NCI-H2029 treated with DMSO at 0.1 percent for 48 hours (cell line): ENCODE results near the gene AKAP13.

Source experiments
- DNase-seq: peaks from one replicate; lab custom pipeline; 2025; lab: John Stamatoyannopoulos, UW

The AKAP13 gene

GRCh38 chr15:85672332-85673084, 292.1 kb downstream of the AKAP13 start:
- no peak for DNase-seq

- DNase-seq, result no peak
Observed at GRCh38 chr15:85673326-85673725, 292.9 kb downstream of the AKAP13 start.

GRCh38 chr15:85676342-85677098, 296.1 kb downstream of the AKAP13 start:
- no peak for DNase-seq

GRCh38 chr15:85679231-85679630, 298.8 kb downstream of the AKAP13 start:
- DNase-seq, result no peak

- DNase-seq, result no peak
Observed at GRCh38 chr15:85681386-85681785, 301.0 kb downstream of the AKAP13 start.

GRCh38 chr15:85684174-85684710, 303.8 kb downstream of the AKAP13 start:
- no peak for DNase-seq

GRCh38 chr15:85685356-85685755, 305.0 kb downstream of the AKAP13 start:
- DNase-seq, result no peak

GRCh38 chr15:85687329-85687728, 306.9 kb downstream of the AKAP13 start:
- no peak for DNase-seq

GRCh38 chr15:85688711-85689110, 308.3 kb downstream of the AKAP13 start:
- no peak for DNase-seq

GRCh38 chr15:85689729-85690128, 309.3 kb downstream of the AKAP13 start:
- DNase-seq, result no peak

GRCh38 chr15:85690561-85691231, 310.3 kb downstream of the AKAP13 start:
- DNase-seq, result no peak

- DNase-seq, result no peak
Observed at GRCh38 chr15:85691350-85692240, 311.2 kb downstream of the AKAP13 start.

- DNase-seq, result no peak
Observed at GRCh38 chr15:85692321-85692720, 311.9 kb downstream of the AKAP13 start.

GRCh38 chr15:85692873-85693272, 312.5 kb downstream of the AKAP13 start:
- no peak for DNase-seq

GRCh38 chr15:85693277-85693676, 312.9 kb downstream of the AKAP13 start:
- no peak for DNase-seq

GRCh38 chr15:85694091-85694490, 313.7 kb downstream of the AKAP13 start:
- no peak for DNase-seq

- no peak for DNase-seq
Observed at GRCh38 chr15:85700767-85701166, 320.4 kb downstream of the AKAP13 start.

- no peak for DNase-seq
Observed at GRCh38 chr15:85702321-85703101, 322.1 kb downstream of the AKAP13 start.

- DNase-seq, result no peak
Observed at GRCh38 chr15:85704066-85704465, 323.7 kb downstream of the AKAP13 start.

GRCh38 chr15:85704720-85705429, 324.5 kb downstream of the AKAP13 start:
- DNase-seq, result no peak
